Body of pancreas (tissue), 4 donors: Measurements from ENCODE around the gene VAV1.

Experiments
- CTCF ChIP-seq, 7 experiments: fragments of 450-650 bp in 4 of 7; fragments of 200-600 bp in 3 of 7; sonication (generic) in 3 of 7; IDR thresholded peaks; one replicate each; pipeline ENCODE4 v1.5.1; 2016 to 2019; ENCODE audit warnings: antibody characterized with exemption in 7 of 7
- POLR2A ChIP-seq, 3 donors: fragments of 450-650 bp; IDR thresholded peaks; one replicate each; pipeline ENCODE4 v1.6.1; 2016; ENCODE audit warnings: antibody characterized with exemption in 3 of 3, mild to moderate bottlenecking in 2 of 3

- TF ChIP-seq CTCF (IDR thresholded peaks at IDR 0.05): no peak
- no peak for TF ChIP-seq POLR2A (IDR thresholded peaks at IDR 0.05)
Measured at GRCh38 chr19:6773323-6773931, 919 bp downstream of the VAV1 start.
